H1 (cell line): ENCODE measurements around the gene CHMP4B.

Experiments
- GABPA ChIP-seq: IDR thresholded peaks from 2 replicates; pipeline ENCODE4 v1.6.1; 2011; ENCODE audit warnings: mild to moderate bottlenecking, low read length, moderate library complexity, borderline replicate concordance; ENCODE audit not compliant: insufficient read depth
- TF ChIP-seq, protein P1 (sequence below), 3 experiments: IDR thresholded peaks; 1 replicate in 2 of 3; 2 replicates in 1 of 3; pipeline versions ENCODE4 v1.5.1 to v1.6.1; 2011; ENCODE audit warnings: low read length in 3 of 3, mild to moderate bottlenecking in 3 of 3, inconsistent platforms in 2 of 3, low read depth in 1 of 3, moderate library complexity in 1 of 3; ENCODE audit not compliant: insufficient read depth in 1 of 3; ENCODE audit errors: control extremely low read depth in 1 of 3

DNA sequence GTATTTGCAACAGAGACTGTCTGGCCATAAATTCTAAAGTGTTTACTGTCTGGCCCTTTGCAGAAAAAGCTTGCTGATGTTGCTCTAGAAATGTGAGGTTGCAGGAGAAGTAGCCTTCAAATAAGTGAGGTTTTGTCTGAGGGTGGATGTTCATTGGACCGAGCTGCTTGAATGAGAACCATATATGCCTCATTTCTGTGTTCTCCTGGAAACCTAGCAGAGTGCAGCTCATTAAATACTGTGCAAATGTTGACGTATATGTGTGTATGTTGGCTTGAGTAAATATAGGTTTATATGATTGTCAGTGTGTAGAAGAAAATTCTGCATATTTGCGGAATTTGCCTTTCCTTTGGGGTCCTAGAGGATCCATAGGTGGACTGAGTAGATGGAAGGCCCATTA, 39.0 kb downstream of the CHMP4B start:
- TF ChIP-seq, protein P1, sequence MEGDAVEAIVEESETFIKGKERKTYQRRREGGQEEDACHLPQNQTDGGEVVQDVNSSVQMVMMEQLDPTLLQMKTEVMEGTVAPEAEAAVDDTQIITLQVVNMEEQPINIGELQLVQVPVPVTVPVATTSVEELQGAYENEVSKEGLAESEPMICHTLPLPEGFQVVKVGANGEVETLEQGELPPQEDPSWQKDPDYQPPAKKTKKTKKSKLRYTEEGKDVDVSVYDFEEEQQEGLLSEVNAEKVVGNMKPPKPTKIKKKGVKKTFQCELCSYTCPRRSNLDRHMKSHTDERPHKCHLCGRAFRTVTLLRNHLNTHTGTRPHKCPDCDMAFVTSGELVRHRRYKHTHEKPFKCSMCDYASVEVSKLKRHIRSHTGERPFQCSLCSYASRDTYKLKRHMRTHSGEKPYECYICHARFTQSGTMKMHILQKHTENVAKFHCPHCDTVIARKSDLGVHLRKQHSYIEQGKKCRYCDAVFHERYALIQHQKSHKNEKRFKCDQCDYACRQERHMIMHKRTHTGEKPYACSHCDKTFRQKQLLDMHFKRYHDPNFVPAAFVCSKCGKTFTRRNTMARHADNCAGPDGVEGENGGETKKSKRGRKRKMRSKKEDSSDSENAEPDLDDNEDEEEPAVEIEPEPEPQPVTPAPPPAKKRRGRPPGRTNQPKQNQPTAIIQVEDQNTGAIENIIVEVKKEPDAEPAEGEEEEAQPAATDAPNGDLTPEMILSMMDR (IDR thresholded peaks at IDR 0.05; ENCODE audit: control extremely low read depth in 1 of 3, insufficient read depth in 1 of 3, low read depth in 1 of 3, low read length in 3 of 3) = no peak
- no peak for TF ChIP-seq GABPA
